GM21390 (cell line): ENCODE measurements around the gene CPSF7.

ENCODE experiments used
- ATAC-seq: cut with Tn5 transposase; IDR thresholded peaks from one replicate; pipeline ENCODE4 v1.9.1; 2021; ENCODE audit not compliant: unreplicated experiment

The CPSF7 gene

DNA sequence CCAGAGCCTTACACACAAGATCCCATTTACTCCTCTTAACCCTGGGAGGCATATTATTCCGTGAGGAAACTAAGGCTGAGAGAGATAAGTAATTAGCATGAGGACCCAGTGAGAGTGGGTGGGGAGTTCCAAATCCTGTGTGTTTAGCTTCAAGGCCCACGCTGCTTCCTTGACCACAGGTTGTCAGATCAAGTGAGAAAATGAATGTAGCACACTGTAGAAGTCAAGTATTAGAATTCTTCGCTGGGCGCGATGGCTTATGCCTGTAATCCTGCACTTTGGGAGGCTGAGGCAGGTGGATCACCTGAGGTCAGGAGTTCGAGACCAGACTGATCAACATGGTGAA, 71.9 kb downstream of the CPSF7 start:
- no peak for ATAC-seq

DNA sequence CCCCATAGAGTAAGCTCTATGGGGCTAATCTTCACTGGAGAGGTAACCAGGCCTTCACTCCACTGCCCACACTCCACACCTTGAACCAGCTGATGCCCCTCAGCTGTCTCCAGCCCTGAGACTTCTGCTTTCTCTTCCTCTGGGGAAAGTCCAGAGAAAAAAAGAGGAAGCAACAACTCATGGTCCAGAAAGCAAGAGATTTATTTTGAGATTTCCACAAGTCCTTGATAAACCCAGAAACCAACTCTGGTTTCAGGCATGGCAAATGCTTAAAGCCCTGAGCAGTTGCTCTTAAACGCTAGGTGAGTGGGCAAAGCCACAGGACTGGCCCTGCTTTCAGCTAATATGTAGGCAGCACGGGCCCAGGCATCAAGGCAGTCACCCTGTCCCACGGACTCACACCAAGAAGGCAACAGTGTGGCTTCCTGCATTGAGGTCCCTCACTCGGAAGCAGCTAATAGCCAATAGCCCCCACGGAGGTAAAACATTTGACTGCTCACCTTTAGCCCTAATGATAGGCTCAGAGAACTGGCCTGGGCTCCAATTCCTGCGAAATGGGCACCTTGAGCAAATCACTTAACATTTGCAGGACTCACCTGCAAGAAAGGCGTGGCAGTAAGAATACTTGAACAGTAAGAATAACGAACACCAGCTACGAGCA, 72.4 kb downstream of the CPSF7 start:
- ATAC-seq, result no peak

DNA sequence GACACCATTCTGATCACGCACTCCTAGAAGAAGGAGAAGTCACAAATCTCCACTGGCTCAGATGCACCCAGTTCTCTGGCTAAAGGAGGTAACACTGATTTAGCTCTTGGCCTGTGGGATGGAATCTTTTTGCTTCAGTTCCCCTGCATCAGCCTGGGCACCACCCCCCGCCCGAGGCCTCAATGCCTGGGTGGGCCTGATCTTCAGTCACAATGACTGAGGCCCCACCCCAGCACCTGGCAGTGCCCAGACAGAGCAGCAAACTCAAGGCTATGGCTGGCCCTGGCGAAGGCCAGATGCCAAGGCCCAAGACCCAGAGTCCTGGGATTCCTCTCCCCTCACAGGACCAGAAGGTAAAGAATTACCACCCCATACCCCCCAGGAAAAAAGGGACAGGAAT, 73.1 kb downstream of the CPSF7 start:
- no peak for ATAC-seq

- ATAC-seq, result no peak
Observed at GRCh38 chr11:61354208-61354607, 75.6 kb downstream of the CPSF7 start.

DNA sequence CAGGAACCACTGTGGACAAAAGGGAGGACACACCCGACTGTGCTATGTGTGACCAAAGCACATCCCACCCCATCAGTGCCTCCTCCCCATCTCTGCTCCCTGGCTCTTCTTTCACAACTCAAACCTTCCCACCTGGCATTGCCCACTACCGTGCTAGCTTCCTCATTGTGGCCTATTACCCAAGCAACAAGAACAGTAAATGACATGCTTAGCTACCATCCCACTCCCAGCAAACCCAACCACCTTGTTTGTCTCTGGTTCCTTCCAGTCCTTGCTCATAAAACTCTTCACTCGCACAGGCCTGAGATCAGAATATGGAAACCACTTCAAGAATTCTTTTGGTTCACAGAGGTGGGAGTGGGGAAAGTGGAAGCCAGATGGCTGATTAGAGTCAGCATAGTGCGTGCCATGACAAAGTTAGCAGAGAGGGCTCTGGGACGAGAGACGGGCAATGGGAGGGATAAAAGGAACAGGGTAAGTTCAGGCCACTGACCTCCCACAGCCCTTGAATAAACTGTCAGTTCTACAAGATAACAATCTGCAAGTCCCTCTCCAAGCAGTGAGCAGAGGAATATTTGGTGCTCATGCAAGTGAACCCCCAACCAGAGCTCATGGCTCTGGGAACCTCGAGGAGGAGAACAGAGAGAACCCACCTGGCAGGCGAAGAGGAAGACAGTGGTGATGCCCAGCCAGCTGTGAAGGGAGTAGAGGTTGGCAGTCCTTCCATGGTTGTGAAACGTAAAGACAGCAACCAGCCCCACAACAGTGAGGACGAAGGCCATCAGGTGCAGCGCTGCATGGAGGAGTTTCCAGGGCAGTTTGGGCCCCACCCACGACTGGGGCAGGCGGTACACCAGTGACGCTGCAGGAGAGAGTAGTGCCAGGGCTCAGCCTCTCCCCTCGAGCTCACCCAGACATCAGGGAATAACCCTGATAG, 76.4 kb downstream of the CPSF7 start:
- no peak for ATAC-seq
